SH-SY5Y (cell line): Measurements from ENCODE around the gene LAGE3.

Source experiments
- GATA2 ChIP-seq: IDR thresholded peaks from 2 replicates; pipeline ENCODE4 v1.6.1; 2011; ENCODE audit warnings: mild to moderate bottlenecking, low read depth, low read length
- GATA3 ChIP-seq: IDR thresholded peaks from 2 replicates; pipeline ENCODE4 v1.6.1; 2011; ENCODE audit warnings: low read depth, mild to moderate bottlenecking, low read length, moderate library complexity

Gene LAGE3

GRCh38 chrX:154441984-154442707 lies 36.9 kb downstream of the LAGE3 start:
- TF ChIP-seq GATA3 (no peak), GATA2 (no peak)

DNA sequence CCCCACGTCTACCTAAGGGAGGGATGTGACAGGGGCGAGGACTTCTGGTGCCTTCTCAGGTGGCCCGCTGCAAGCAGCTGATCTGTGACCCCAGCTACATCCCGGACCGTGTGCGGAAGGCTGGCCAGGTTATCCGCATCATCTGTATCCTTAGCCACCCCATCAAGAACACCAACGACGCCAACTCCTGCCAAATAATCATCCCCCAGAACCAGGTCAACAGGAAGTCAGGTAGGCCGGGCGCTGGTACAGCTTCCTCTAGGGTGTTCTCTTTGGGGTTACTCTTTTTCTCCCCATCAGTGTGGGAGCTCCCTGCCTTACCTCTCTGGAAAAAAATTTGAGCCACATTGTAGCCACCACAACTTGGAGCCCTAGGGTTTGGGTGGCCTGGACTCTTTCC lies 37.5 kb downstream of the LAGE3 start:
- TF ChIP-seq GATA2 (no peak), GATA3 (no peak)

- TF ChIP-seq GATA2: no peak
- no peak for TF ChIP-seq GATA3
Measured at GRCh38 chrX:154440623-154441357, 38.3 kb downstream of the LAGE3 start.

DNA sequence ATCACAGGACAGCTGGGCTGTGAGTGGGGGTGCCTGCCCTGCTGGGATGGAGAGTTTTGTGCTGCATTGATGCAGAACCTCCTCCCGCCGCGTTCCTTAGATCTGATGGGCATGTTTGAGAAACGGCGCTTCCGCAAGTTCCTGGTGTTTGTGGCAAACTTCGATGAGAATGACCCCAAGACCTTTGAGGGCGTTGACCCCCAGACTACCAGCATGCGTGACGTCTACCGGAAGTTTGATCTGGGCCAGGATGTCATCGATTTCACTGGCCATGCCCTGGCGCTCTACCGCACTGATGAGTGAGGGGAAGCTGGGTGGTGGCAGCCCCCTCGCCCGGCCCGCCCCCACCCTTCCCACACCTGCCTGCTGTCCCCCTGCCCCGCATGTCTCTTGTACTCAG lies 39.2 kb downstream of the LAGE3 start:
- TF ChIP-seq GATA2: no peak
- TF ChIP-seq GATA3: no peak

DNA sequence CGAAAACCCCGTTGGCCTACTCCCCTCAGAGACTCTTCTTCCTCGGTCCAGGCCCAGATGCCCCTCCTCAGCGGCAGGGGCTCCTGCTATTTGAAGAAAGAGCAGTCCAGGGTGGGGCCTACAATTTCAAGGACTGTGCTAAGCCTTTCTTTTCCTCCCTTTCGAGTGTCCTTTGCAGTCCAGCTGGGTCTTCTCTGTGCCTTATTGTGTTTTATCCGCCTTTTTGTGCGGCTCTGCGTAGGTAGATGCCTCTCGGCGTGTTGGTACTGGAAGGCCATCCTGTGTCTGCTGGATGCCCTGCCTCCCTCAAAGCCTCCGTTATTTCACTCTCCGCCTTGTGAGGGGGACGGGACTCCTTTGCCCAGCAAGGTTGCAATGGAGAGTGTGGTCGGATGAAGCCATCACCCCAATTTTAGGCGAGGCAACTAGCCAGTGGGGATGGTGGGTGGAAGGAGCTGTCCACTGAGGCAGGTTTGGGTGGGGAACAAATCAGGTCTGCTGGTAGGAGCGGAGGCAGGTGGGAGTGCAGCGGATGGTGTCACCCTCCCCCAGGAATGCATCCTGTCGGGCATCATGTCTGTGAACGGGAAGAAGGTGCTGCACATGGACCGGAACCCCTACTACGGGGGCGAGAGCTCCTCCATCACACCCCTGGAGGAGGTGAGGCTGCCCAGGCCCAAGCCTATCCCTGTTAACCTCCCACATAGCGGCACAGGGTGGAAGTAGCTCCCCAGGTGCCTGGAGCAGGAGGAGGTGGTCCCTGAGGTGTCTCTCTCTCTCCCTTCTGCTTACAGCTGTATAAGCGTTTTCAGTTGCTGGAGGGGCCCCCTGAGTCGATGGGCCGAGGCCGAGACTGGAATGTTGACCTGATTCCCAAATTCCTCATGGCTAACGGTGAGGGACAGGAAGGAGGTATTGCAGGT lies 40.8 kb downstream of the LAGE3 start:
- TF ChIP-seq GATA3 (no peak), GATA2 (no peak)

GRCh38 chrX:154436983-154437752 lies 41.9 kb downstream of the LAGE3 start, which contains the start of gene GDI1:
Gene GDI1 (plus strand): TSS chrX:154437154. CDS start chrX:154437255, 101 bp downstream.
- TF ChIP-seq GATA3: no peak
- no peak for TF ChIP-seq GATA2

DNA sequence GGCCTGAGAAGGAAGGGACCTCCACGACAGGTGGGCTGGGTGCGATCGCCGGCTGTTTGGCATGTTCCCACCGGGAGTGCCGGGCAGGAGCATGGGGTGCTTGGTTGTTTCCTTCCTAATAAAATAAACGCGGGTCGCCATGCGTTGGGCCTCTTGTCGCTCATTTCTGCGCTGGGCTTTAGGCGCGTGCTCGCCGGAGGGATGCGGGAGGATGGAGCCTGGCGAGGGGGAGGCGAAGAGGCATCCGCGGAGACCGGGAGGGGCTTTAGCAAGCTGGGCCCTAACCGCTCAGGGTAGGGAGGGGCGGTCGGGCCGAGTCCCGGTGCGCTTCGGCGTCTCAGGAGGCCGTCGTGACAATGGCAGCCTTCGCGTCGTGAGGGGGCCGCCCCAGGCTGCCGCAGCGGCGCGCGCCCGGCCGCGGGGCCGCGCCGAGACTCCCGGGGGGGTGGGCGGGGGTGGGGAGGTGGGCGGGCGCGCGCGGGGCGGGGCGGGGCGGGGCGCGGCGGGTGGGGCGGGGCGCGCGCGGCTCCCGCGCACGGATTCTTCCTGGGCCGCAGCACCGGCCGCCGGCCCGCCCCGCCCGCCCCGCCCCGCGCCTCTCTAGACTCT lies 42.6 kb downstream of the LAGE3 start:
- no peak for TF ChIP-seq GATA2
- TF ChIP-seq GATA3: no peak

DNA sequence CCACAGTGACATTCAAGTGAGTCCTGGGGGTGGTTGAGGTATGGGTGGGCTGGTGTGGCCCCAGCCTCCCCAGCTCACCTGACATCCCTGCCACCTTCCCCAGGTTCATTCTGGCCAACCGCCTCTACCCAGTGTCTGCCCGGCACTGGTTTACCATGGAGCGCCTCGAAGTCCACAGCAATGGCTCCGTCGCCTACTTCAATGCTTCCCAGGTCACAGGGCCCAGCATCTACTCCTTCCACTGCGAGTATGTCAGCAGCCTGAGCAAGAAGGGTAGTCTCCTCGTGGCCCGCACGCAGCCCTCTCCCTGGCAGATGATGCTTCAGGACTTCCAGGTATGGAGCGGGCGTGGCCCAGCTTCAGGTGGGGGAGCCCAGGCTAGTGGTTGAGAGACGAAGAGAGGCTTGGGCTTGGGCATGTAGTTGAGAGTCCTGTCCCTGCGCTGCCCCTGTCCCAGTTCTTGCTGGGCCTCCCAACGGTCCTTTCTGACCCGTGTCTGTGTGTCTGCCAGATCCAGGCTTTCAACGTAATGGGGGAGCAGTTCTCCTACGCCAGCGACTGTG lies 43.8 kb downstream of the LAGE3 start:
- no peak for TF ChIP-seq GATA3
- TF ChIP-seq GATA2: no peak

GRCh38 chrX:154434394-154435168 lies 44.5 kb downstream of the LAGE3 start:
- TF ChIP-seq GATA3 (no peak), GATA2 (no peak)

- TF ChIP-seq GATA2: no peak
- TF ChIP-seq GATA3: no peak
Measured at GRCh38 chrX:154433605-154434004, 45.5 kb downstream of the LAGE3 start.

- TF ChIP-seq GATA3: no peak
- no peak for TF ChIP-seq GATA2
Measured at GRCh38 chrX:154432210-154432609, 46.9 kb downstream of the LAGE3 start.

GRCh38 chrX:154431341-154431740 lies 47.7 kb downstream of the LAGE3 start:
- TF ChIP-seq GATA3 (no peak), GATA2 (no peak)
